ENCODE results near the gene MBTD1.

- TF ChIP-seq CTCF (IDR thresholded peaks at IDR 0.05; ENCODE audit: low read depth, low read length, missing input control) (no peak), GABPA (IDR thresholded peaks at IDR 0.05 in 1 of 2, conservative IDR thresholded peaks at IDR 0.05 in 1 of 2) (no peak)
- TF ChIP-seq, protein P1, sequence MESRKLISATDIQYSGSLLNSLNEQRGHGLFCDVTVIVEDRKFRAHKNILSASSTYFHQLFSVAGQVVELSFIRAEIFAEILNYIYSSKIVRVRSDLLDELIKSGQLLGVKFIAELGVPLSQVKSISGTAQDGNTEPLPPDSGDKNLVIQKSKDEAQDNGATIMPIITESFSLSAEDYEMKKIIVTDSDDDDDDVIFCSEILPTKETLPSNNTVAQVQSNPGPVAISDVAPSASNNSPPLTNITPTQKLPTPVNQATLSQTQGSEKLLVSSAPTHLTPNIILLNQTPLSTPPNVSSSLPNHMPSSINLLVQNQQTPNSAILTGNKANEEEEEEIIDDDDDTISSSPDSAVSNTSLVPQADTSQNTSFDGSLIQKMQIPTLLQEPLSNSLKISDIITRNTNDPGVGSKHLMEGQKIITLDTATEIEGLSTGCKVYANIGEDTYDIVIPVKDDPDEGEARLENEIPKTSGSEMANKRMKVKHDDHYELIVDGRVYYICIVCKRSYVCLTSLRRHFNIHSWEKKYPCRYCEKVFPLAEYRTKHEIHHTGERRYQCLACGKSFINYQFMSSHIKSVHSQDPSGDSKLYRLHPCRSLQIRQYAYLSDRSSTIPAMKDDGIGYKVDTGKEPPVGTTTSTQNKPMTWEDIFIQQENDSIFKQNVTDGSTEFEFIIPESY (IDR thresholded peaks at IDR 0.05): no peak
These were observed 9.5 kb downstream of the MBTD1 start for GRCh38 chr17:51250314-51250840.

Data from liver (tissue), 3 donors.